Stimulated activated effector memory CD8-positive, alpha-beta T cell treated with anti-CD3 and anti-CD28 coated beads, Interleukin-12 subunit alpha, Interleukin-12 subunit beta, amount 100 ng/mL, for 72 hours (primary cell): ENCODE results near the gene CAPG.
A peak's percentile ranks its signal among the peaks of the same experiment; 100 is the strongest.
"Not testable (repeated sequence)": the region's sequence is repeated elsewhere in the genome, so short reads cannot be mapped to it uniquely, and the experiment has no call there.

Source experiments
- ATAC-seq: fragments of 150-1000 bp; cut with Tn5 transposase; 2 replicates; pipeline ENCODE4 v1.10.0; 2021
- DNase-seq, 2 donors: peaks; one replicate each; pipeline ENCODE4 v3.0.0; 2021 to 2022; ENCODE audit warnings: low spot score in 2 of 2
- H3K27ac Mint-ChIP-seq: one replicate; pipeline ENCODE4 v1.8.0; 2022; ENCODE audit warnings: mild to moderate bottlenecking, mixed read lengths
- H3K36me3 Mint-ChIP-seq: one replicate; pipeline ENCODE4 v1.8.0; 2022; ENCODE audit warnings: mild to moderate bottlenecking, mixed read lengths
- H3K4me1 Mint-ChIP-seq: one replicate; pipeline ENCODE4 v1.8.0; 2022; ENCODE audit warnings: mixed read lengths
- H3K4me3 Mint-ChIP-seq: one replicate; pipeline ENCODE4 v1.8.0; 2022; ENCODE audit warnings: mild to moderate bottlenecking, mixed read lengths
- H3K9me3 Mint-ChIP-seq: one replicate; pipeline ENCODE4 v1.8.0; 2022; ENCODE audit warnings: mixed read lengths

The CAPG gene

GRCh38 chr2:85415980-85416650 is 5.9 kb upstream of the CAPG start:
- Mint-ChIP-seq H3K36me3 (peaks cover 8% of the 10 kb centered on the region), H3K4me1 (peaks cover 29% of the 10 kb centered on the region), H3K9me3 (no peaks in the 10 kb centered on the region), H3K27ac (no peak overlapping the region), H3K4me3 (no peak overlapping the region)
- ATAC-seq, result no peak
- no peak for DNase-seq

GRCh38 chr2:85414761-85415553 is 4.8 kb upstream of the CAPG start:
- Mint-ChIP-seq H3K27ac (peak overlapping the region; percentile 11), H3K36me3 (no peaks in the 10 kb centered on the region), H3K4me3 (no peak overlapping the region), H3K4me1 (peaks cover 30% of the 10 kb centered on the region), H3K9me3 (no peaks in the 10 kb centered on the region)
- DNase-seq, result no peak
- no peak for ATAC-seq

- not testable (repeated sequence) for H3K36me3 Mint-ChIP-seq, H3K9me3 Mint-ChIP-seq, H3K27ac Mint-ChIP-seq, ATAC-seq, H3K4me3 Mint-ChIP-seq, DNase-seq
- peaks cover 31% of the 10 kb centered on the region for H3K4me1 Mint-ChIP-seq
Observed at GRCh38 chr2:85414421-85414759, 4.2 kb upstream of the CAPG start.

GRCh38 chr2:85413592-85414420 is 3.6 kb upstream of the CAPG start:
- Mint-ChIP-seq H3K27ac (peak overlapping the region; percentile 48), H3K4me3 (peak overlapping the region; percentile 69), H3K9me3 (no peaks in the 10 kb centered on the region), H3K36me3 (no peaks in the 10 kb centered on the region), H3K4me1 (peaks cover 31% of the 10 kb centered on the region)
- ATAC-seq (peak; percentile 41), DNase-seq (no peak)

GRCh38 chr2:85411405-85411748 is 1.2 kb upstream of the CAPG start:
- Mint-ChIP-seq H3K9me3 (no peaks in the 10 kb centered on the region), H3K4me1 (peaks cover 42% of the 10 kb centered on the region), H3K4me3 (peak overlapping the region; percentile 71), H3K36me3 (no peaks in the 10 kb centered on the region), H3K27ac (peak overlapping the region; percentile 77)
- ATAC-seq (no peak), DNase-seq (no peak)

- DNase-seq (no peak), ATAC-seq (no peak)
- H3K4me3 Mint-ChIP-seq, result peak overlapping the region; percentile 71
- H3K4me1 Mint-ChIP-seq, result peaks cover 47% of the 10 kb centered on the region
- no peaks in the 10 kb centered on the region for H3K9me3 Mint-ChIP-seq
- peak overlapping the region; percentile 77 for H3K27ac Mint-ChIP-seq
- H3K36me3 Mint-ChIP-seq, result peaks cover under 1% of the 10 kb centered on the region
Observed at GRCh38 chr2:85410584-85411404, 628 bp upstream of the CAPG start.

- DNase-seq, result peak; percentile 42 to 68
- H3K36me3 Mint-ChIP-seq, result peaks cover 9% of the 10 kb centered on the region
- ATAC-seq, result peak; percentile 98
Observed at GRCh38 chr2:85405201-85406059, 4.7 kb downstream of the CAPG start.

GRCh38 chr2:85401844-85402243 is 8.3 kb downstream of the CAPG start:
- Mint-ChIP-seq H3K4me3 (no peak overlapping the region), H3K36me3 (peaks cover 9% of the 10 kb centered on the region), H3K4me1 (peaks cover 21% of the 10 kb centered on the region), H3K27ac (no peak overlapping the region), H3K9me3 (peaks cover 3% of the 10 kb centered on the region)
- no peak for DNase-seq
- ATAC-seq, result no peak

More at GRCh38 chr2:85405201-85406059, 4.7 kb downstream of the CAPG start:
- Mint-ChIP-seq H3K9me3 (peaks cover 3% of the 10 kb centered on the region), H3K4me1 (peaks cover 44% of the 10 kb centered on the region), H3K27ac (peak overlapping the region; percentile 81), H3K4me3 (peak overlapping the region; percentile 57)

GRCh38 chr2:85401464-85401805 is 8.7 kb downstream of the CAPG start:
- Mint-ChIP-seq H3K9me3 (peaks cover 3% of the 10 kb centered on the region), H3K4me1 (peaks cover 25% of the 10 kb centered on the region), H3K4me3 (no peak overlapping the region), H3K36me3 (peaks cover 9% of the 10 kb centered on the region), H3K27ac (no peak overlapping the region)
- DNase-seq, result no peak
- no peak for ATAC-seq

- Mint-ChIP-seq H3K4me3 (no peak overlapping the region), H3K36me3 (peaks cover 8% of the 10 kb centered on the region), H3K9me3 (peaks cover 3% of the 10 kb centered on the region), H3K4me1 (peaks cover 20% of the 10 kb centered on the region), H3K27ac (peak overlapping the region; percentile 29)
- DNase-seq, result no peak
- no peak for ATAC-seq
Observed at GRCh38 chr2:85400541-85401463, 9.4 kb downstream of the CAPG start.

GRCh38 chr2:85400023-85400422 is 10.1 kb downstream of the CAPG start:
- ATAC-seq (no peak), DNase-seq (no peak)
- Mint-ChIP-seq H3K27ac (peak overlapping the region; percentile 29), H3K4me3 (no peak overlapping the region), H3K4me1 (peaks cover 12% of the 10 kb centered on the region), H3K9me3 (peaks cover 3% of the 10 kb centered on the region), H3K36me3 (peaks cover under 1% of the 10 kb centered on the region)

- Mint-ChIP-seq H3K36me3 (no peaks in the 10 kb centered on the region), H3K4me3 (no peak overlapping the region), H3K4me1 (peaks cover 10% of the 10 kb centered on the region), H3K27ac (peak overlapping the region; percentile 29), H3K9me3 (peaks cover 3% of the 10 kb centered on the region)
- ATAC-seq (no peak), DNase-seq (no peak)
Observed at GRCh38 chr2:85399183-85399455, 11.0 kb downstream of the CAPG start.

GRCh38 chr2:85398426-85399182 is 11.6 kb downstream of the CAPG start:
- ATAC-seq, result peak; percentile 25
- Mint-ChIP-seq H3K4me3 (no peak overlapping the region), H3K36me3 (no peaks in the 10 kb centered on the region), H3K27ac (peak overlapping the region; percentile 90), H3K4me1 (peaks cover 10% of the 10 kb centered on the region), H3K9me3 (peaks cover 3% of the 10 kb centered on the region)
- DNase-seq, result no peak
